ENCODE measurements around the gene PTPRU. TPM values are rescaled to one million over a fixed set of nuclear protein-coding genes. Genes with fewer than 3 reads are reported as not detected.

Gene PTPRU
- total and polyA plus RNA-seq, 2 of the 8 experiments (the other 6 are each of a cell fraction or from before 2014, with no cell fraction given): 33.8 to 41.8 TPM

DNA sequence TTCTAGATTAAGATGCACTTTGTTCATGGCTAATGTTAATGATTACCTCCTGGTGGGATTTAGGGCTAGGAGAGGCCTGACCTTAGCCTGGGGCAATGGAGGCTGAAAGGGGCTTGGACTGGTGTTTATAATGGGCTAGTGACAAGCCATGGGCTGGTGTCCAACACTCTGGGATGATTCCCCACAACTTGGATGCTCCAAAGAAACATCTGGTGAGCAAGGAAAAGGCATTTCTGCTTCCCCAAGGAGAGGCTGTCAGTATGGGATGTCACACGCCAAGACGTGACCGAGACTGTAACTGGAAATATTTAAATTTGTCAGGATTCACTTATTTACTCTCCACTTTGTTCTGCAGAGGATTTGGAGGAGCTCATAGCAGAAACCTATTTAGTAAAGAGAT, 45.2 kb downstream of the PTPRU start (continued):
- TF ChIP-seq, protein P1, sequence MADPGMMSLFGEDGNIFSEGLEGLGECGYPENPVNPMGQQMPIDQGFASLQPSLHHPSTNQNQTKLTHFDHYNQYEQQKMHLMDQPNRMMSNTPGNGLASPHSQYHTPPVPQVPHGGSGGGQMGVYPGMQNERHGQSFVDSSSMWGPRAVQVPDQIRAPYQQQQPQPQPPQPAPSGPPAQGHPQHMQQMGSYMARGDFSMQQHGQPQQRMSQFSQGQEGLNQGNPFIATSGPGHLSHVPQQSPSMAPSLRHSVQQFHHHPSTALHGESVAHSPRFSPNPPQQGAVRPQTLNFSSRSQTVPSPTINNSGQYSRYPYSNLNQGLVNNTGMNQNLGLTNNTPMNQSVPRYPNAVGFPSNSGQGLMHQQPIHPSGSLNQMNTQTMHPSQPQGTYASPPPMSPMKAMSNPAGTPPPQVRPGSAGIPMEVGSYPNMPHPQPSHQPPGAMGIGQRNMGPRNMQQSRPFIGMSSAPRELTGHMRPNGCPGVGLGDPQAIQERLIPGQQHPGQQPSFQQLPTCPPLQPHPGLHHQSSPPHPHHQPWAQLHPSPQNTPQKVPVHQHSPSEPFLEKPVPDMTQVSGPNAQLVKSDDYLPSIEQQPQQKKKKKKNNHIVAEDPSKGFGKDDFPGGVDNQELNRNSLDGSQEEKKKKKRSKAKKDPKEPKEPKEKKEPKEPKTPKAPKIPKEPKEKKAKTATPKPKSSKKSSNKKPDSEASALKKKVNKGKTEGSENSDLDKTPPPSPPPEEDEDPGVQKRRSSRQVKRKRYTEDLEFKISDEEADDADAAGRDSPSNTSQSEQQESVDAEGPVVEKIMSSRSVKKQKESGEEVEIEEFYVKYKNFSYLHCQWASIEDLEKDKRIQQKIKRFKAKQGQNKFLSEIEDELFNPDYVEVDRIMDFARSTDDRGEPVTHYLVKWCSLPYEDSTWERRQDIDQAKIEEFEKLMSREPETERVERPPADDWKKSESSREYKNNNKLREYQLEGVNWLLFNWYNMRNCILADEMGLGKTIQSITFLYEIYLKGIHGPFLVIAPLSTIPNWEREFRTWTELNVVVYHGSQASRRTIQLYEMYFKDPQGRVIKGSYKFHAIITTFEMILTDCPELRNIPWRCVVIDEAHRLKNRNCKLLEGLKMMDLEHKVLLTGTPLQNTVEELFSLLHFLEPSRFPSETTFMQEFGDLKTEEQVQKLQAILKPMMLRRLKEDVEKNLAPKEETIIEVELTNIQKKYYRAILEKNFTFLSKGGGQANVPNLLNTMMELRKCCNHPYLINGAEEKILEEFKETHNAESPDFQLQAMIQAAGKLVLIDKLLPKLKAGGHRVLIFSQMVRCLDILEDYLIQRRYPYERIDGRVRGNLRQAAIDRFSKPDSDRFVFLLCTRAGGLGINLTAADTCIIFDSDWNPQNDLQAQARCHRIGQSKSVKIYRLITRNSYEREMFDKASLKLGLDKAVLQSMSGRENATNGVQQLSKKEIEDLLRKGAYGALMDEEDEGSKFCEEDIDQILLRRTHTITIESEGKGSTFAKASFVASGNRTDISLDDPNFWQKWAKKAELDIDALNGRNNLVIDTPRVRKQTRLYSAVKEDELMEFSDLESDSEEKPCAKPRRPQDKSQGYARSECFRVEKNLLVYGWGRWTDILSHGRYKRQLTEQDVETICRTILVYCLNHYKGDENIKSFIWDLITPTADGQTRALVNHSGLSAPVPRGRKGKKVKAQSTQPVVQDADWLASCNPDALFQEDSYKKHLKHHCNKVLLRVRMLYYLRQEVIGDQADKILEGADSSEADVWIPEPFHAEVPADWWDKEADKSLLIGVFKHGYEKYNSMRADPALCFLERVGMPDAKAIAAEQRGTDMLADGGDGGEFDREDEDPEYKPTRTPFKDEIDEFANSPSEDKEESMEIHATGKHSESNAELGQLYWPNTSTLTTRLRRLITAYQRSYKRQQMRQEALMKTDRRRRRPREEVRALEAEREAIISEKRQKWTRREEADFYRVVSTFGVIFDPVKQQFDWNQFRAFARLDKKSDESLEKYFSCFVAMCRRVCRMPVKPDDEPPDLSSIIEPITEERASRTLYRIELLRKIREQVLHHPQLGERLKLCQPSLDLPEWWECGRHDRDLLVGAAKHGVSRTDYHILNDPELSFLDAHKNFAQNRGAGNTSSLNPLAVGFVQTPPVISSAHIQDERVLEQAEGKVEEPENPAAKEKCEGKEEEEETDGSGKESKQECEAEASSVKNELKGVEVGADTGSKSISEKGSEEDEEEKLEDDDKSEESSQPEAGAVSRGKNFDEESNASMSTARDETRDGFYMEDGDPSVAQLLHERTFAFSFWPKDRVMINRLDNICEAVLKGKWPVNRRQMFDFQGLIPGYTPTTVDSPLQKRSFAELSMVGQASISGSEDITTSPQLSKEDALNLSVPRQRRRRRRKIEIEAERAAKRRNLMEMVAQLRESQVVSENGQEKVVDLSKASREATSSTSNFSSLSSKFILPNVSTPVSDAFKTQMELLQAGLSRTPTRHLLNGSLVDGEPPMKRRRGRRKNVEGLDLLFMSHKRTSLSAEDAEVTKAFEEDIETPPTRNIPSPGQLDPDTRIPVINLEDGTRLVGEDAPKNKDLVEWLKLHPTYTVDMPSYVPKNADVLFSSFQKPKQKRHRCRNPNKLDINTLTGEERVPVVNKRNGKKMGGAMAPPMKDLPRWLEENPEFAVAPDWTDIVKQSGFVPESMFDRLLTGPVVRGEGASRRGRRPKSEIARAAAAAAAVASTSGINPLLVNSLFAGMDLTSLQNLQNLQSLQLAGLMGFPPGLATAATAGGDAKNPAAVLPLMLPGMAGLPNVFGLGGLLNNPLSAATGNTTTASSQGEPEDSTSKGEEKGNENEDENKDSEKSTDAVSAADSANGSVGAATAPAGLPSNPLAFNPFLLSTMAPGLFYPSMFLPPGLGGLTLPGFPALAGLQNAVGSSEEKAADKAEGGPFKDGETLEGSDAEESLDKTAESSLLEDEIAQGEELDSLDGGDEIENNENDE (IDR thresholded peaks at IDR 0.05; ENCODE audit: insufficient replicate concordance, low read length): no peak
- TF ChIP-seq KDM1A (IDR thresholded peaks at IDR 0.05; ENCODE audit: borderline replicate concordance, low read length): no peak
- TF ChIP-seq RXRA (IDR thresholded peaks at IDR 0.05; ENCODE audit: insufficient read depth, low read depth, low read length): no peak
- no peak for TF ChIP-seq TBP (IDR thresholded peaks at IDR 0.05; ENCODE audit: low read depth, low read length)

Measured in H1 (cell line).